HG03039 (cell line): ENCODE data around the gene PLCL2.
A peak's percentile ranks its signal among the peaks of the same experiment; 100 is the strongest.

Source experiments
- ATAC-seq: cut with Tn5 transposase; IDR thresholded peaks from one replicate; pipeline ENCODE4 v1.9.1; 2021; ENCODE audit warnings: mild to moderate bottlenecking, moderate library complexity; ENCODE audit not compliant: unreplicated experiment

Gene PLCL2

GRCh38 chr3:17003457-17003856 is 118.7 kb downstream of the PLCL2 start:
- no peak for ATAC-seq

GRCh38 chr3:17006132-17006852 is 121.5 kb downstream of the PLCL2 start:
- ATAC-seq = no peak

GRCh38 chr3:17007284-17007683 is 122.5 kb downstream of the PLCL2 start:
- ATAC-seq = no peak

- no peak for ATAC-seq
Observed at GRCh38 chr3:17009826-17010225, 125.1 kb downstream of the PLCL2 start.

GRCh38 chr3:17011728-17012338 is 127.1 kb downstream of the PLCL2 start:
- no peak for ATAC-seq

- peak; percentile 10 for ATAC-seq
Observed at GRCh38 chr3:17013050-17013449, 128.3 kb downstream of the PLCL2 start.

GRCh38 chr3:17013571-17013970 is 128.8 kb downstream of the PLCL2 start:
- peak; percentile 69 for ATAC-seq

- ATAC-seq = no peak
Observed at GRCh38 chr3:17014284-17014683, 129.5 kb downstream of the PLCL2 start.

- ATAC-seq = no peak
Observed at GRCh38 chr3:17014709-17015108, 130.0 kb downstream of the PLCL2 start.

GRCh38 chr3:17021614-17022013 is 136.9 kb downstream of the PLCL2 start:
- ATAC-seq = no peak

GRCh38 chr3:17023006-17023664 is 138.4 kb downstream of the PLCL2 start:
- peak; percentile 88 for ATAC-seq

GRCh38 chr3:17025594-17026139 is 140.9 kb downstream of the PLCL2 start:
- ATAC-seq = no peak

- ATAC-seq = no peak
Observed at GRCh38 chr3:17027318-17027717, 142.6 kb downstream of the PLCL2 start.

- ATAC-seq = no peak
Observed at GRCh38 chr3:17028363-17028762, 143.6 kb downstream of the PLCL2 start.

GRCh38 chr3:17030438-17030837 is 145.7 kb downstream of the PLCL2 start:
- ATAC-seq = no peak

- no peak for ATAC-seq
Observed at GRCh38 chr3:17030956-17031652, 146.3 kb downstream of the PLCL2 start.

GRCh38 chr3:17032407-17033034 is 147.8 kb downstream of the PLCL2 start:
- ATAC-seq = no peak

GRCh38 chr3:17033516-17034168 is 148.9 kb downstream of the PLCL2 start:
- no peak for ATAC-seq

GRCh38 chr3:17035033-17035432 is 150.3 kb downstream of the PLCL2 start:
- no peak for ATAC-seq

GRCh38 chr3:17035966-17036365 is 151.2 kb downstream of the PLCL2 start:
- no peak for ATAC-seq
